DND-41 (cell line): ENCODE results near the gene DNAH10.

Experiments
- ATAC-seq: fragments of 200-7000 bp; cut with Tn5 transposase; 3 replicates; pipeline ENCODE4 v1.9.1; 2021; ENCODE audit warnings: low read depth; ENCODE audit not compliant: insufficient read depth
- DNase-seq: peaks from one replicate; pipeline ENCODE4 v3.0.0-alpha.2; 2020
- H2AFZ ChIP-seq: 2 replicates; pipeline ENCODE4 v1.6.0; 2012; ENCODE audit warnings: low read depth, low read length
- H3K27ac ChIP-seq: 2 replicates; pipeline ENCODE4 v1.5.1; 2012; ENCODE audit warnings: low read length, inconsistent platforms
- H3K27me3 ChIP-seq: fragments of 200-600 bp; sonication (generic); 2 replicates; pipeline ENCODE4 v1.6.0; 2012; ENCODE audit warnings: low read length, mild to moderate bottlenecking, inconsistent platforms; ENCODE audit not compliant: insufficient read depth, poor library complexity
- H3K36me3 ChIP-seq: 2 replicates; pipeline ENCODE4 v1.5.1; 2012; ENCODE audit warnings: low read length, inconsistent platforms; ENCODE audit not compliant: insufficient read depth
- H3K4me1 ChIP-seq: 2 replicates; pipeline ENCODE4 v1.5.1; 2012; ENCODE audit warnings: mild to moderate bottlenecking, low read length; ENCODE audit not compliant: insufficient read depth
- H3K4me2 ChIP-seq: 2 replicates; pipeline ENCODE4 v1.6.0; 2012; ENCODE audit warnings: mild to moderate bottlenecking, moderate library complexity, low read length, inconsistent platforms; ENCODE audit not compliant: insufficient read depth
- H3K4me3 ChIP-seq, 2 experiments: fragments of 200-600 bp in 1 of 2; shearing (Covaris generic) in 1 of 2; 2 replicates each; pipeline ENCODE4 v1.5.1; 2012 to 2016; ENCODE audit warnings: inconsistent platforms in 2 of 2, low read length in 2 of 2, mild to moderate bottlenecking in 2 of 2, low read depth in 1 of 2, moderate library complexity in 1 of 2
- H3K79me2 ChIP-seq: 2 replicates; pipeline ENCODE4 v1.6.0; 2012; ENCODE audit warnings: low read length, inconsistent platforms; ENCODE audit not compliant: insufficient read depth
- H3K9ac ChIP-seq: 2 replicates; pipeline ENCODE4 v1.6.0; 2012; ENCODE audit warnings: low read depth, mild to moderate bottlenecking, inconsistent platforms, low read length, moderate library complexity
- H3K9me3 ChIP-seq: 2 replicates; pipeline ENCODE4 v1.5.1; 2012; ENCODE audit warnings: low read length, moderate library complexity, mild to moderate bottlenecking, inconsistent platforms; ENCODE audit not compliant: insufficient read depth, severe bottlenecking
- H4K20me1 ChIP-seq: 2 replicates; pipeline ENCODE4 v1.6.0; 2012; ENCODE audit warnings: low read length; ENCODE audit not compliant: insufficient read depth
- EZH2 ChIP-seq: IDR thresholded peaks from 3 replicates; pipeline ENCODE4 v1.6.1; 2012; ENCODE audit warnings: borderline replicate concordance, low read depth, mild to moderate bottlenecking, moderate library complexity, low read length, inconsistent platforms; ENCODE audit not compliant: severe bottlenecking
- TF ChIP-seq, protein P1 (sequence below): IDR thresholded peaks from 2 replicates; pipeline ENCODE4 v1.5.1; 2012; ENCODE audit warnings: borderline replicate concordance, low read length, moderate library complexity, mild to moderate bottlenecking; ENCODE audit not compliant: poor library complexity, severe bottlenecking; ENCODE audit errors: extremely low read depth

DNAH10 gene

DNA sequence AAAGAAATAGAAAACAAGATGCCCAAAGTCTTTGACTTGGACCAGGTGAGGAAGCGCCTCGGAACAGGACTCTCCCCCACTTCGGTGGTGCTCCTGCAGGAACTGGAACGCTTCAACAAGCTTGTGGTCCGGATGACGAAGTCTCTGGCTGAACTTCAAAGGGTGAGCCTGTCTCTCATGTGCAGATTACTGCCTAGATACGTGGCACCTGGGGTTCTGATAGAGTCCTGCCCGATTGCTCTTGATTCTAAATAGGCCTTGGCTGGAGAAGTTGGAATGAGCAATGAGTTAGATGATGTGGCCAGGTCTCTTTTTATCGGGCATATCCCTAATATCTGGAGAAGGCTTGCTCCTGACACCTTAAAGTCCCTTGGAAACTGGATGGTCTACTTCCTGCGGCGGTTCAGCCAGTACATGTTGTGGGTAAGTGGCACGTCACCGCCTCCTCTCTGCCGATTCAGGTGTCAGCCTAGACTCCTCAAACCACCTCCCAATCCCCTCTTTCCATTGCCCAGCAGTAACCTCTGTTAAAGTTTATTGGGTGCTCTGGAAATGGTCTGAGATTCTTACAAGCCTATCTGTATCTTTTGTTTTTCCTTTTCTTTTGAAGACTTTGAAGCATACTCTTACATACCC is 169.7 kb downstream of the DNAH10 start:
- H3K36me3 ChIP-seq: 0 out of 2 replicates have a peak, but pooled peaks cover 3% of the 10 kb centered on the region
- peaks cover 10% of the 10 kb centered on the region for H3K27me3 ChIP-seq

DNA sequence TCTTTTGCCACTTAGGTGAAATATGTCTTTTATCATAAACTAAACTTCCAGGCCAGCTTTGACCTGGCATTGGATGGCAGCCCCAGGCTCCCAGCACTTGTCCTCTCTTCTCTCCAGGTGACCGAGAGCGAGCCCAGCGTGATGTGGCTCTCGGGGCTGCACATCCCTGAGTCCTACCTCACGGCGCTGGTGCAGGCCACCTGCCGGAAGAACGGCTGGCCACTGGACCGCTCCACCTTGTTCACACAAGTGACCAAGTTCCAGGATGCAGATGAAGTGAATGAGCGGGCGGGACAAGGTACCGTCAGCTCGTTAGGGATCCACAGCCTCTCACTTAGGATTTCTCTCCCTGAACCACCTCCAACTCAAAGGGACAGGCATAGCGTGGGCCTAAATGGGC is 171.1 kb downstream of the DNAH10 start:
- peaks cover 10% of the 10 kb centered on the region for H3K27me3 ChIP-seq
- peaks cover 9% of the 10 kb centered on the region for H4K20me1 ChIP-seq
- no peak overlapping the region for H3K4me2 ChIP-seq
- no peaks in the 10 kb centered on the region for H3K9me3 ChIP-seq
- H2AFZ ChIP-seq: no peak overlapping the region
- no peak overlapping the region for H3K9ac ChIP-seq
- no peaks in the 10 kb centered on the region for H3K79me2 ChIP-seq
- 0 out of 2 replicates have a peak, but pooled peaks cover 4% of the 10 kb centered on the region for H3K36me3 ChIP-seq
- H3K4me3 ChIP-seq: no peak overlapping the region
- TF ChIP-seq, protein P1, sequence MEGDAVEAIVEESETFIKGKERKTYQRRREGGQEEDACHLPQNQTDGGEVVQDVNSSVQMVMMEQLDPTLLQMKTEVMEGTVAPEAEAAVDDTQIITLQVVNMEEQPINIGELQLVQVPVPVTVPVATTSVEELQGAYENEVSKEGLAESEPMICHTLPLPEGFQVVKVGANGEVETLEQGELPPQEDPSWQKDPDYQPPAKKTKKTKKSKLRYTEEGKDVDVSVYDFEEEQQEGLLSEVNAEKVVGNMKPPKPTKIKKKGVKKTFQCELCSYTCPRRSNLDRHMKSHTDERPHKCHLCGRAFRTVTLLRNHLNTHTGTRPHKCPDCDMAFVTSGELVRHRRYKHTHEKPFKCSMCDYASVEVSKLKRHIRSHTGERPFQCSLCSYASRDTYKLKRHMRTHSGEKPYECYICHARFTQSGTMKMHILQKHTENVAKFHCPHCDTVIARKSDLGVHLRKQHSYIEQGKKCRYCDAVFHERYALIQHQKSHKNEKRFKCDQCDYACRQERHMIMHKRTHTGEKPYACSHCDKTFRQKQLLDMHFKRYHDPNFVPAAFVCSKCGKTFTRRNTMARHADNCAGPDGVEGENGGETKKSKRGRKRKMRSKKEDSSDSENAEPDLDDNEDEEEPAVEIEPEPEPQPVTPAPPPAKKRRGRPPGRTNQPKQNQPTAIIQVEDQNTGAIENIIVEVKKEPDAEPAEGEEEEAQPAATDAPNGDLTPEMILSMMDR: no peak
- no peak for TF ChIP-seq EZH2
- H3K27ac ChIP-seq: no peak overlapping the region
- no peak for DNase-seq
- ATAC-seq: no peak
- peaks cover 38% of the 10 kb centered on the region for H3K4me1 ChIP-seq

More for the DNA sequence above, 169.7 kb downstream of the DNAH10 start:
- DNase-seq: peak; percentile 78
- H3K4me2 ChIP-seq: peak overlapping the region; percentile 37
- H3K79me2 ChIP-seq: no peaks in the 10 kb centered on the region
- H3K27ac ChIP-seq: no peak overlapping the region
- no peak overlapping the region for H3K9ac ChIP-seq
- TF ChIP-seq, protein P1: peak; percentile 47
- no peak for TF ChIP-seq EZH2
- ATAC-seq: peak; percentile 90
- H2AFZ ChIP-seq: no peak overlapping the region
- no peaks in the 10 kb centered on the region for H3K9me3 ChIP-seq
- no peak overlapping the region for H3K4me3 ChIP-seq
- peaks cover 9% of the 10 kb centered on the region for H4K20me1 ChIP-seq
- H3K4me1 ChIP-seq: peaks cover 26% of the 10 kb centered on the region

DNA sequence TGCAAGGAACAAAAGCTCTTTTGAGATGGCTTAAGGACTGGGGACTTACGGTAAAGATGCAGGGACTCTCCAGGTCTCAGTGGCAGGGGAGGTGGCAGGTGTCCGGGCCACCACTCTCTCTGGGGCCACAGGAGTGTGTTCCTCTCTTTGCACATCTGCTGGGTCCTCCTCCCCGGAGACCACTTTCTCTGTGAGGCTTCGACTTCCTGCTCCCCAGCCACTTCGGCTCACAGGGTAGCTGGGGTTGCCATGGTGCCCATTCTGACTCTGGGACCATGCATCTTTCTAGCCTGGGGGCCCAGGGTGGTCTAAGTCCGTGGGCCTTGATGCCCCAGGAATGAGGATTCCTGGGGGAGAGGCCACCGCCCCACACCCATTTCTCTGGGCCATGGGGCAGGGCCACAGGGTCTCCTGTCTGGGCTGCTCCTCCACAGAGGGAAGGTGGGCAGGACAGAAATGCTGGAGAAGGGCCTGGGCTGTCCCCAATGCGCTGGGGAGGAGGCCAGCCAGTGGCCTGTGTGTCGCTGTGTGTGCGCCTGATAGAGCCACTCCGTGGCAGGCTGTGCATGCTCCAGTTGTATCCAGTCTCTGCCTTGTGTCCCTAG is 172.0 kb downstream of the DNAH10 start:
- H3K36me3 ChIP-seq: 0 out of 2 replicates have a peak, but pooled peaks cover 4% of the 10 kb centered on the region

More for the DNA sequence above, 172.0 kb downstream of the DNAH10 start:
- Histone ChIP-seq H3K9ac (no peak overlapping the region), H3K4me2 (no peak overlapping the region), H3K27me3 (peaks cover 10% of the 10 kb centered on the region), H3K4me1 (peaks cover 44% of the 10 kb centered on the region), H3K79me2 (no peaks in the 10 kb centered on the region), H3K4me3 (no peak overlapping the region), H3K27ac (no peak overlapping the region), H2AFZ (no peak overlapping the region), H4K20me1 (peaks cover 9% of the 10 kb centered on the region), H3K9me3 (no peaks in the 10 kb centered on the region)
- no peak for DNase-seq
- no peak for TF ChIP-seq EZH2
- TF ChIP-seq, protein P1: no peak
- ATAC-seq: no peak
